NCI-H345 (cell line): Measurements from ENCODE around the gene CPT2.
A peak's percentile ranks its signal among the peaks of the same experiment; 100 is the strongest.
"Not testable (repeated sequence)": the region's sequence is repeated elsewhere in the genome, so short reads cannot be mapped to it uniquely, and the experiment has no call there.

Experiments used
- DNase-seq: peaks from one replicate; lab custom pipeline; 2025; lab: John Stamatoyannopoulos, UW

The CPT2 gene

GRCh38 chr1:53182111-53182593 is 14.5 kb upstream of the CPT2 start:
- DNase-seq, result peak; percentile 78

- no peak for DNase-seq
Measured at GRCh38 chr1:53182716-53183094, 13.9 kb upstream of the CPT2 start.

- no peak for DNase-seq
Measured at GRCh38 chr1:53183095-53183990, 13.3 kb upstream of the CPT2 start.

GRCh38 chr1:53185955-53186297 is 10.7 kb upstream of the CPT2 start:
- not testable (repeated sequence) for DNase-seq

GRCh38 chr1:53186533-53186932 is 10.1 kb upstream of the CPT2 start:
- no peak for DNase-seq

- DNase-seq, result no peak
Measured at GRCh38 chr1:53187401-53187800, 9.2 kb upstream of the CPT2 start.

GRCh38 chr1:53188099-53188498 is 8.5 kb upstream of the CPT2 start:
- DNase-seq, result no peak

- DNase-seq, result no peak
Measured at GRCh38 chr1:53189061-53189460, 7.6 kb upstream of the CPT2 start.

- no peak for DNase-seq
Measured at GRCh38 chr1:53190210-53190611, 6.4 kb upstream of the CPT2 start.

- DNase-seq, result no peak
Measured at GRCh38 chr1:53195246-53196016, 1.2 kb upstream of the CPT2 start.

- DNase-seq, result no peak
Measured at GRCh38 chr1:53196017-53196484, 573 bp upstream of the CPT2 start.

- no peak for DNase-seq
Measured at GRCh38 chr1:53197291-53198200, 922 bp downstream of the CPT2 start.

- DNase-seq, result no peak
Measured at GRCh38 chr1:53198241-53198651, 1.6 kb downstream of the CPT2 start.

GRCh38 chr1:53203466-53203865 is 6.8 kb downstream of the CPT2 start:
- DNase-seq, result no peak

- DNase-seq, result not testable (repeated sequence)
Measured at GRCh38 chr1:53205496-53205895, 8.9 kb downstream of the CPT2 start.

GRCh38 chr1:53206083-53206685 is 9.6 kb downstream of the CPT2 start:
- DNase-seq, result not testable (repeated sequence)

- DNase-seq, result no peak
Measured at GRCh38 chr1:53206735-53207379, 10.2 kb downstream of the CPT2 start.

GRCh38 chr1:53207726-53208125 is 11.1 kb downstream of the CPT2 start:
- no peak for DNase-seq

GRCh38 chr1:53210352-53210751 is 13.7 kb downstream of the CPT2 start:
- DNase-seq, result no peak

- DNase-seq, result no peak
Measured at GRCh38 chr1:53210954-53211353, 14.3 kb downstream of the CPT2 start.

GRCh38 chr1:53214376-53214940 is 17.8 kb downstream of the CPT2 start:
- no peak for DNase-seq
